Measurements from ENCODE around the gene TMEM47.

The TMEM47 gene

DNA sequence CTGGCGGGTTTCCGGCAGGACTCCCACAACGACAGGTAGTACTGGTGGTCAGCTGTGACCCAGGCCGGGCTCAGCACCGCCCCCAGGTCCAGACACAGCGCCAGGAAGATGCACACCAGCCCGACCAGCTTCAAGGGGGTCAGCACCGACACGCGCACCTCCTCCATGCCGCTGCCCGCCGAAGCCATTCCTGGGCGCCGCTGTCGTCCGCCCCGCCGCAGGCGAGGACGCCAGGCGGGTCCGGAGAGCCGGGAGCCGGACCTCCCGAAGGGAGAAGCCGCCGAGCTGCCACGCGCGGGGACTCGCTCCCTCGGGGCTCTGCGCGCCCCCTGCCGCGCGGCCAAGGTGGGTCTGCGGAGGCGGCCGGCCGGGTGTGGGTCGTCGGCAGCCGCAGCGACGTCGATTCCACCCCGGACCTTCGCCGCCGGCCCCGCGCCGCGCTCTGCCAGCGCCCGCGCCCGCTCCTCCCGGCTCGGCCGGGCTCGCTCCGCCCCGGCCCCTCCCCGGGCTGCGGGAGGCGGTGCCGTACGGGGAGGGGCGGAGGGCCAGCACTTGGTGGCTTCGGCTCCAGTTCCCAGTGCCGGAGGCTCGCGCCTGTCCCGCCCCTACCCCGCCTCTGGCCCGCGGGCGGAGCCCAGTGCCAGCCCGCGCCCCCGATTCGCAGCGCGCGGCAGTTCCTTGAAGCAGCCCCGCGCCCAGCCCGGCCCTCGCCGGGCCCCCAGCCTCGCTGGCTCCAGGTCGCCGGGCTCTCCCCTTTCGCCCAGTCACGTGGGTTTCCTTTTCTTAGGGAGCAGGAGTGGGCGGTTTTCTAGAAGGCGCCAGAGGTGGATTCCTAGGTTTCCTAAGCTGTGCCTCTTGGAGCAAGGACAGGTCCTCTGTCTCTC lies at the start of gene TMEM47:
TSS of gene TMEM47 (minus strand) at position 444 of the 884 bp plus-strand sequence. CDS start at position 188, 256 bp downstream.
- no peak for DNase-seq (ENCODE audit: low read depth in 3 of 3)

- no peak for DNase-seq (ENCODE audit: low read depth in 3 of 3)
Measured at GRCh38 chrX:34687095-34687494, 30.0 kb upstream of the TMEM47 start.

- no peak for DNase-seq (ENCODE audit: low read depth in 3 of 3)
Measured at GRCh38 chrX:34659575-34659974, 2.5 kb upstream of the TMEM47 start.

DNA sequence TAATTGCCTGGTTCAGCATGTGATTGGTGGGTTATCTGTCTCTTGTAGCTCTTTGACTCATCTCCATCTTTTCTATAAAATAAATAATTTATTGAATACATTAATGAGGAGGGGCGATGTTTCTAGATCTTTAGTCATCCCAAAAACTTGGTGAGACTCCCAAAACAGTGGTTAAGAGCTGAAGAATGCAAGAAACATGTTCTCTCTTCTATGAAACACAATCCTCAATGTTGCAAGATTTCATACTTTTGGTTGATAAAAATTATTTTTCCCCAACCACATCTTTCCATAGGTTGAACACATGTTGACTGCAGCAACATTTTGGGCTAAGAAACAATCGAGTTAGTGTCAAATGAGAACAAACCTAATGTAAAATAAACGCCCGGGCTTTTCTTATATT lies 1.2 kb upstream of the TMEM47 start:
- DNase-seq (ENCODE audit: low read depth in 3 of 3), result no peak

DNA sequence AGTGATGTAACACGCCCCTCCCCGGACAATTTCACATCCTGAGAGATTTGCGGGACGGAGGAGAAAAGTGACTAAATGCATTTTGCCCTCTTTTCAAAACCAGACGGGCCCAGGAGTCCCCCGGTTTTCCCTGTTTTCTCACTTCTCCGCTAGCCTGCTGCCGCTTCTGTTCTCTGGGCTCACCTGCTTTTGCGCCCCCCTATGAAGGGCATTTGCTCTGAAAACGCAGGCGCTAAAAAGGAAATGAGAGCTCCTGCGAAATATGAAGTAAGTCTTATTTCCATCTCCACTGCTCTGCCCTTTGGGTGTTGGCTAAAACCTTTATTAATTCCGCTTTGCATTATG lies 613 bp upstream of the TMEM47 start:
- no peak for DNase-seq (ENCODE audit: low read depth in 3 of 3)

- no peak for DNase-seq (ENCODE audit: low read depth in 3 of 3)
Measured at GRCh38 chrX:34656467-34656841, 631 bp downstream of the TMEM47 start.

- DNase-seq (ENCODE audit: low read depth in 3 of 3), result no peak
Measured at GRCh38 chrX:34655501-34656455, 1.3 kb downstream of the TMEM47 start.

DNA sequence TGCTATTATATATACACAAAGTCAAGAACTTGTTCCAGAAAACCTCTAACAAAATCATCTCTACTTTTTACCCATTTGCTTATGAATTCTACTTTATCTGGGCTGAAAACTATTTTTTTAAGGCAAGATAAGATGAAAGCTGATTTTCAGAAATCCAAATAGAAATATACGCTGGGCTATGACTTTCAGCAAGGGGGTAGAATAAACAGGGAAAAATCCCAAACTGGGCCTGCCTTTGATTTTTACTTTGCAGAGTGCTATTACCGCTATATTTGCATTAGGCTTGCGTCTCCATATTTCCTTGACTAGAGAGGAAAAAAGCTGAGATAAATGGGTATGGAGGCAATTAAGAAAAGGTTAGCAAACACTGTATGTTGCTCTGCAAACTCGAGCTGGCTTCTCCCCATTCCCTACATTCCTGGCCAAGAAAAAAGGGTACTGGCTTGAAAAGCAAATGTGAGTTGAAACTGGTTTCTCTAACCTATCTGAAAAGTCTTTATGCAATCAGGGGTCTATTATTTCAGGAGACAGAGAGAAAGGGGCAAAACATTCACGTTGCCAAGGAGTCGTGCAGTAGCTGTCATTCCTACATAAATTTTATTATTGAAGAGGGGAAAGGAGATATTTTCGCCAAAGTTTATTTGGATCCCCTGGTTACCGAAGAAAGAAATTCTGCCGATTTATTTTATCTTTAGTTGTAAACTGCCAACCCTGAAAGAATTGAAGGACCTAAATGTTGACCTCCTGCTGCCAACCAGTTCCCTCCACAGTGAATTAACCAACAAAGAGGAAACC lies 2.2 kb downstream of the TMEM47 start:
- no peak for DNase-seq (ENCODE audit: low read depth in 3 of 3)

DNA sequence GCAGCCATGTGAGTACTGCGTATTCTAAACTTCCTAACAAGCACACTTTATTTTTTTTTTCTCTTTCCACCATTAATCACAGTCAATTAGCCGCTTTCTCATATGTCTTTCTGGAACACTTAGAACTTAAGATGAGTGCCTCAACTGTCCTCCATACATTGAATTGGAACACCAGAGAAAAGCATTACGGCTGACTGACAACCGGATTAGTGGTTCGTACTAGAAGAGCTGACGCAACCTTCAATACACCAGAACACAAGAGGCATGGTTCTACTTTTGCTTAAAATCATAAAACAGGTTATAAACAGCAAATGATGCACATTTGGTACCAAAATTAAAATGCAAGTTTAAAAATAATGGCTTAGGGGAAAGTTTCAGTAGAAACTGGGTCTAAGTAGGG lies 3.3 kb downstream of the TMEM47 start:
- DNase-seq (ENCODE audit: low read depth in 3 of 3), result no peak

- no peak for DNase-seq (ENCODE audit: low read depth in 3 of 3)
Measured at GRCh38 chrX:34642849-34643248, 14.2 kb downstream of the TMEM47 start.

- no peak for DNase-seq (ENCODE audit: low read depth in 3 of 3)
Measured at GRCh38 chrX:34638116-34638515, 19.0 kb downstream of the TMEM47 start.

DNA sequence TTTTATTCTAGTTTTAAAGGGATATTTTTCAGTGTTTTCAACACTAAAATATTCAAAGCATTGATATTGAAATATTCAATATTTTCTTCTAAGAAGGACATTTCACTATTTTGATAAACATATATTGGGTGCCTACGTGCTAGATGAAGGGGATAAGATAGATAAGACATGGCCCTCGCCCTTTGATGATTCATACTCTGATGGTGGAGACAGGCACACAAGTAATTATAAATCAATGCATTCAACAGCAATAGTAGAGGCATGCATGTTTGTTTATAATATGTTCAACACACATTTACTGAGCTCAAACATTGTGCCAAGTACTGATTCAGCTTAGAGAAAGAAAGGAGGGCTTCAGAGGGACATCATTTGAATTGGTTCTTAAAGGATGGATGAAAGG lies 22.7 kb downstream of the TMEM47 start:
- no peak for DNase-seq (ENCODE audit: low read depth in 3 of 3)

GRCh38 chrX:34632384-34632783 lies 24.7 kb downstream of the TMEM47 start:
- DNase-seq (ENCODE audit: low read depth in 3 of 3), result no peak

DNA sequence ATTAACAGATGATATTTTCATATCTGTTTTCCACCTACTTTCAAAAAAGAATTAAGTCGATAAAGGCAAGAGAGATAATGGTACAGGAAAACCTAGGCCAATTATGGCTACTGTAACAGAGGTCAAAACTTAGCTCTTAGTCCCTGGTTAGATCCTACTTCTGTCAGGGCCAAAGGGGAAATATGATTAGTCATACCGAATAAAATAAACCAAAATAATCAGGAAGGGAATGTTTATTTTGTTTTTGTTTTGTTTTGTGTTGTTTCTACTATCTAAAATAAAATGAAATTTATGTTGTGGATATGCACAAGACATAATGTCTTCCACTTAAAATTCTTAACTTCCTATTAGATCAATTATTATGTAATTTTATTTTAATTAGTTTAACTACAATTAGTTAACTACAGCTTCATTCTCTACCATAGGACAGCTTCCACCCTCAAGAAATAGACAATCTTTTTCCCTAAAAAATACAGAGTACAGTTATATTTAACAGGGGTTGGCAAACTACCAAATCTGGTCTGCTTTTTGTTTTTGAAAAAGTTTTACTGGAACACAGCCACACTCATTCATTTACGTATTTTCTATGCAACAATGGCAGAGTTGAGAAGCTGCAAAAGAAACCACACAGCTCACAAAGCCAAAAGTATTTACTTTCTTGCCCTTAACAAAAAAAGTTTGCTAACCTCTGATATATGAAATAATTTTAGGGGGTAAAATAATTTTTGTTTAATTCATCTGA lies 25.4 kb downstream of the TMEM47 start:
- no peak for DNase-seq (ENCODE audit: low read depth in 3 of 3)

DNA sequence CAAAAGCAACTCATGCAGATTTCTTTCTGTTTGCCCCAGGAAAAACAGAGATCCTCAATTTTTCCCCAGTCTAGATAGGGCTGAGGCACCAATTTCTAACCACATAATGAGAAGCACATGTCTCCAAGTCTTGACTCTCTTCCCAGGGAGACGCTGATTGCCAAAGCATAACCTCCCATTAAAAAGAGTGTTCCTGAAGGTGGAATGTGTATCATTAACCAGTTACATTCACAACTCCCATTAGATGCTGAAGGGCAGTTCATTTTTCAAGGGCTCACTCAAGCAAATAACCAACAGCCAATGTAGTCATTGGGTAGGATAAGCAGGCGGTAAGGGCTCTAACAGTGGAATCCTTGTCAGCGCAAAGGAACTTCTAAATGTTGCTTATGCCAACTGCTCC lies 27.5 kb downstream of the TMEM47 start:
- DNase-seq (ENCODE audit: low read depth in 3 of 3), result no peak

DNA sequence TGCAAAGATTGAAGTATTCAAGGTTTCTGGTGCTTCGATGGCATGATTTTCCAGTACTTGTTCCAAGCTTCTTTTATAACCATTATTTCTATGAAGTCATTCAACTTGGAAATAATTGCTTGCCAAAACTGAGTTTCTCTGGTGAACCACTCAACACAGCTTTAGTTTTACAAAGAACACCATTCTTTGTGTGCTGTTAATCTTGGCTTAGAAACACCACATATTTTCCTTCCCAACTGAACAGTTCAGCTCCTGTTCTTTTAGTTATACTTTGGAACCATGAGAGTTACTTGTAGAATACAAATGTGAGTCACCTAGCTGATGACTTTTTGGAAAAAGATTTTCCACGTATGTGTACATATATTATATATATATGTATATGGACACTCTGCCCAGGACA lies 32.7 kb downstream of the TMEM47 start:
- no peak for DNase-seq (ENCODE audit: low read depth in 3 of 3)

DNA sequence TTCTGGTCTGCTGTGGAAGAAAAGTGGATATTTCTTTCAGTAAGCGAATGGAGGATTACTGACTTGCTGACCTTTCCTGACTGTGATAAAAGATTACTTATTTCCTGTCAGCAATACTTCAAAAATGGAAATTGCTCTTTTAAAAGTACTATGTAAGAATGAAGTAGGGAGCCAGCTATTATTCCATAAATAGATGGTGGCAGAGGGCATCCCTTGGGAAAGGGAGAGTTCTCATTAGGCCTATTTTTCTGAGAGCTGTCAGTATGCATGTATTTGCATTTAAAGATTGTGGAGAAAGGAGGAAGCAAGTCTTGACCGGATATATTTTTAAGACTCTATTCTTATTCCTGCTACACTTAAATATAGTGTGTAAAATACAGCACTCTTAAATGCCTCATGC lies 37.2 kb downstream of the TMEM47 start:
- no peak for DNase-seq (ENCODE audit: low read depth in 3 of 3)

DNA sequence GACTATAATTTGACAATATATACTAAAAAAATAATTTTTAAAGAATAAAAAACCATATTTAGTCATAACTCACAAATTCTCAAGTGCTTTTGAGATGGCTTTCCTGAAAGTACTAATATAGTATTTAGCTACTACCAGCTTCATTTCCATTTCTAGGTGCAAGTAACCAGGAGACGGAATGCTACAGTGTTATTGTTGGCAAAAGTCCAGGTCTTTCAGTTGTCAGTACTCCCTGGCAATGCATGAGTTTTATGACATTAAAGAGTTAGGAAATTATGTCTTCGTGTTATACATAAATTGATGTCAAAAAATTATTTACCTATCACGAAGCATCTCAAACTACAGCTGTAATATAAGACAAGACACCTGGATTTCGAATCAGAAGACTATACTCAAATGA lies 45.0 kb downstream of the TMEM47 start:
- no peak for DNase-seq (ENCODE audit: low read depth in 3 of 3)

GRCh38 chrX:34598362-34598761 lies 58.7 kb downstream of the TMEM47 start:
- DNase-seq (ENCODE audit: low read depth in 3 of 3), result no peak

DNA sequence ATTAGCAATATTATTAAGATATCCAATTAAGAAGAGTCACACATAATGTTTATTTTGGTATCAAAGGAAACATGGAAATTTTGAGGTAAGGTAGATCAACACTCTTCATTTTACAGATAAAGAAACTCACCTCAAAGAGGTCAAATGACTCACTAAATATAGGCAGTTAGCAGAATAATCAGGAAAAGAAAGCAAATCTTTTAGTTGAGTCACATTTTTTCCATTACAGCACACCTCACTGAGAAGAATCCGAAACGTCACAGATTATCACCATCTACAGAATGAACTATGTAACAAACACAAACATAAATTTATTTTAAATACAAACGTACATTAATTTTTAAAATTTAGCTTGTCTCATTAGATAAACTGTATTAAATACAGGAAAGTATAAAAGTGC lies 70.1 kb downstream of the TMEM47 start:
- DNase-seq (ENCODE audit: low read depth in 3 of 3), result no peak

- no peak for DNase-seq (ENCODE audit: low read depth in 3 of 3)
Measured at GRCh38 chrX:34586346-34586911, 70.7 kb downstream of the TMEM47 start.
